Uterus (tissue), 4 donors: ENCODE data around the gene GALNT2. TPM values are rescaled to one million over a fixed set of nuclear protein-coding genes. Genes with fewer than 3 reads are reported as not detected.

Experiments used
- DNase-seq, 2 donors: peaks; one replicate each; pipeline ENCODE4 v3.0.0-alpha.2; 2019 to 2020
- H3K27ac ChIP-seq, 2 donors: fragments of 200-600 bp; sonication (generic); 1 replicate in 1 of 2; 2 replicates in 1 of 2; pipeline ENCODE4 v1.5.1; 2016 to 2018
- H3K27me3 ChIP-seq, 2 donors: fragments of 200-600 bp; sonication (generic); one replicate each; pipeline ENCODE4 v1.5.1; 2018 to 2019; ENCODE audit warnings: control low read depth in 1 of 2
- H3K36me3 ChIP-seq, 2 donors: fragments of 200-600 bp; sonication (generic); one replicate each; pipeline ENCODE4 v1.5.1; 2019; ENCODE audit warnings: control low read depth in 1 of 2
- H3K4me1 ChIP-seq, 2 donors: fragments of 200-600 bp; sonication (generic); one replicate each; pipeline ENCODE4 v1.5.1; 2018 to 2019; ENCODE audit warnings: control low read depth in 1 of 2
- H3K4me3 ChIP-seq, 2 donors: fragments of 200-600 bp; sonication (generic); 1 replicate in 1 of 2; 2 replicates in 1 of 2; pipeline ENCODE4 v1.5.1; 2018 to 2019; ENCODE audit warnings: mild to moderate bottlenecking in 1 of 2
- H3K9me3 ChIP-seq, 2 donors: fragments of 200-600 bp; sonication (generic); one replicate each; pipeline ENCODE4 v1.5.1; 2019; ENCODE audit warnings: control low read depth in 1 of 2
- CTCF ChIP-seq, 4 experiments: fragments of 200-600 bp in 2 of 4; fragments of 450-650 bp in 2 of 4; sonication (generic) in 2 of 4; IDR thresholded peaks; one replicate each; pipeline ENCODE4 v1.5.1; 2016 to 2019; ENCODE audit warnings: antibody characterized with exemption in 4 of 4, mild to moderate bottlenecking in 2 of 4, moderate library complexity in 1 of 4
- POLR2A ChIP-seq, 2 donors: fragments of 450-650 bp; IDR thresholded peaks; one replicate each; pipeline ENCODE4 v1.6.1; 2016; ENCODE audit warnings: antibody characterized with exemption in 2 of 2, mild to moderate bottlenecking in 1 of 2, moderate library complexity in 1 of 2
- intact Hi-C: fragments of 100-400 bp; cut with DNase I; formaldehyde crosslinking; loops from one replicate; pipeline ENCODE4 v1.15.1; 2023; ENCODE audit warnings: low total_unique reads
- total RNA-seq, 4 donors: library from RNA; depleted of rRNA in 3 of 4; stranded (reverse); fragments of >200 nt in 3 of 4; gene quantifications; one replicate each; pipeline versions ENCODE4 v1.1.0 to v1.2.4, GENCODE V29; 2014 to 2023
- donor health status: DM: yes; HTN: yes; CAD: no.

The GALNT2 gene
- total RNA-seq, 4 donors from 2014 or later: 13.6 to 51.6 (median 39.6) TPM

- no peaks in the 10 kb centered on the region for H3K4me1 ChIP-seq
- DNase-seq: no peak
- intact Hi-C loops: no loop called here
Measured at GRCh38 chr1:230194525-230194924, 127.5 kb downstream of the GALNT2 start.

GRCh38 chr1:230195199-230195598 is 128.2 kb downstream of the GALNT2 start:
- DNase-seq: no peak
- Histone ChIP-seq H3K27me3 (no peaks in the 10 kb centered on the region), H3K36me3 (no peaks in the 10 kb centered on the region), H3K27ac (no peak overlapping the region), H3K4me1 (no peaks in the 10 kb centered on the region), H3K9me3 (no peaks in the 10 kb centered on the region), H3K4me3 (no peak overlapping the region)
- no peak for TF ChIP-seq POLR2A (IDR thresholded peaks at IDR 0.05)
- no peak for TF ChIP-seq CTCF (IDR thresholded peaks at IDR 0.05)
- intact Hi-C loops: no loop called here

More at GRCh38 chr1:230194525-230194924, 127.5 kb downstream of the GALNT2 start:
- Histone ChIP-seq H3K27ac (no peak overlapping the region), H3K27me3 (no peaks in the 10 kb centered on the region), H3K4me3 (no peak overlapping the region), H3K9me3 (no peaks in the 10 kb centered on the region), H3K36me3 (no peaks in the 10 kb centered on the region)
- no peak for TF ChIP-seq CTCF (IDR thresholded peaks at IDR 0.05)
- no peak for TF ChIP-seq POLR2A (IDR thresholded peaks at IDR 0.05)

- Histone ChIP-seq H3K4me1 (no peaks in the 10 kb centered on the region), H3K4me3 (no peak overlapping the region), H3K27me3 (no peaks in the 10 kb centered on the region), H3K27ac (no peak overlapping the region), H3K36me3 (no peaks in the 10 kb centered on the region), H3K9me3 (no peaks in the 10 kb centered on the region)
- TF ChIP-seq CTCF (IDR thresholded peaks at IDR 0.05): no peak
- TF ChIP-seq POLR2A (IDR thresholded peaks at IDR 0.05): no peak
- no peak for DNase-seq
- intact Hi-C loops: no loop called here
Measured at GRCh38 chr1:230196077-230196476, 129.0 kb downstream of the GALNT2 start.

- intact Hi-C loops: no loop called here
- Histone ChIP-seq H3K4me3 (no peak overlapping the region), H3K27ac (no peak overlapping the region), H3K9me3 (no peaks in the 10 kb centered on the region), H3K36me3 (no peaks in the 10 kb centered on the region), H3K4me1 (no peaks in the 10 kb centered on the region), H3K27me3 (no peaks in the 10 kb centered on the region)
- no peak for DNase-seq
- TF ChIP-seq CTCF (IDR thresholded peaks at IDR 0.05) (no peak), POLR2A (IDR thresholded peaks at IDR 0.05) (no peak)
Measured at GRCh38 chr1:230197644-230198567, 130.9 kb downstream of the GALNT2 start.

- H3K9me3 ChIP-seq: no peaks in the 10 kb centered on the region
- no peak for DNase-seq
Measured at GRCh38 chr1:230199034-230199433, 132.0 kb downstream of the GALNT2 start.

More at GRCh38 chr1:230199034-230199433, 132.0 kb downstream of the GALNT2 start:
- Histone ChIP-seq H3K36me3 (no peaks in the 10 kb centered on the region), H3K4me3 (no peak overlapping the region), H3K27ac (no peak overlapping the region), H3K27me3 (no peaks in the 10 kb centered on the region), H3K4me1 (no peaks in the 10 kb centered on the region)
- TF ChIP-seq POLR2A (IDR thresholded peaks at IDR 0.05) (no peak), CTCF (IDR thresholded peaks at IDR 0.05) (no peak)
- intact Hi-C loops: no loop called here
